ENCODE results near the gene LGALS3BP. TPM values are rescaled to one million over a fixed set of nuclear protein-coding genes. Genes with fewer than 3 reads are reported as not detected.
A peak's percentile ranks its signal among the peaks of the same experiment; 100 is the strongest.
"Not testable (repeated sequence)": the region's sequence is repeated elsewhere in the genome, so short reads cannot be mapped to it uniquely, and the experiment has no call there.

Gene LGALS3BP
- total and polyA plus RNA-seq, 5 experiments from 2014 or later: 50.5 to 90.6 (median 54.4) TPM

DNA sequence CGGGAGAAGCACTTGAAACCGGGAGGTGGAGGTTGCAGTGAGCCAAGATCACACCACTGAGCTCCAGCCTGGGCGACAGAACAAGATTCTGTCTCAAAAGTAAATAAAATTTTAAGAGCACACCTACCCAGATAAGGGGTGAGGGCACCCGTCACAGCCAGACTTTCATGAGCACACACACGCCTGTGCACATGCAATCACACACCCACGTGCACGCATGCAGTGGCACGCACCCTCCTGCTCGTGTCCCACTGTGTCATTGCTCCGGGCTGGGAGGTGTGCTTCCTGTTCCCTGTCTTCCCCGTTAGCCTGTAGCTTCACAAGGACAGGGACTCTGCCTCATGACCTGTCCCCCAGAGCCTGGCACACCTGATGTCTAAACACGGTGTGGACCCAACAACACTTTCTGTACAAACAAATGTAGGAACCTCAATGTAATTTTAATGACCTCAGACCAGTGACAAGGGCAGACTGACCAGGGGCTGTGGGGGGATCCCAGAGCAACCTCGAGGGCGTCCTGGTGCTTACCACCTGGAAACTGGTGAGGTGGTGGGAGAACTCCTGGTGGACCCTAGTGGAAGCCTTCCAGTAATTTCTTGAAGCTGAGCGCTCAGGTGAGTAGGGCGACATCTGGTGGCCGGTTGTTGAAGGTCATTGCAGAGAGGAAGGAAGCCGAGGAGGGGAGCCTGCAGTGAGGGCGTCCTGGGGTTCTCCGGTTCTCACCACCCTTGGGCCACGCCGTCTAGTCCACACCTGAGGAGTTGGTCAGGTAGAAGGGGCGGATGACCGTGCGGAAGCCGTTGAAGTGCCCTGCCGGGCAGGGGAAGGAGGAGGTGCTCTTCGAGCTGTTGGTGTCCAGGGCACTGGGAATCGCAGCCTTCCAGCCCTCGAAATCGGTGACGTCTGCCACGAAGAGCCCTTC is 8.6 kb downstream of the LGALS3BP start:
- ATAC-seq (peak; percentile 82 to 94), DNase-seq (peak; percentile 63 to 88 (median 73))
- Mint-ChIP-seq H3K27me3 (no peaks in the 10 kb centered on the region), H3K4me3 (peak overlapping the region in 1 of 10 donors; percentile 1), H3K4me1 (peaks cover 9 to 20% (median 12%) of the 10 kb centered on the region in 4 donors), H3K9me3 (no peaks in the 10 kb centered on the region), H3K27ac (peak overlapping the region in 8 of 10 donors; percentile 49 to 89 (median 82)), H3K36me3 (peaks cover 0 to 11% (median 0%) of the 10 kb centered on the region in 3 donors)
- POLR2A ChIA-PET: interaction anchor here (0.6 to 1.6 kb wide), 4 partner anchors 9 to 105 kb away, joined by 3 to 11 read pairs (median 5); partner anchors contain the start of gene LGALS3BP

DNA sequence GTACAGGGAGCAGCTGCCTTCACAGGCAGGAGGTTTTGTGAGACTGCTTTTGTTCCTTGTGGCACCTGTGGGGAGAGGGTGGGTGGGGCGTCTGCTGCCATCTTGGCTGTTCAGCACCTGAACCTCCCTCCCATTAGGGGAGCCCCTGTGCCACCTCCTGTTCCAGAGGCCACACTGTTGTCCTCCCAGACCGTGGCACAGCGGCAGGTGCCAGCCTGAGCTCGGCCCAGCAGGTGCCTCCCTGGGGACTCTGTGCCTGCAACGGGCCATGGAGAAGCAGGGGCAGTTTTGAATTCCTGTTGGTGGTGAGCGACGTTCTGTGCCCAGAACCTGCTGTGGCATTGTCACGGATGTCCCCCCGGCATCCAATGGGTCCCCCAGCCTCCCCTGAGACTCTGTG is 9.9 kb downstream of the LGALS3BP start:
- Mint-ChIP-seq H3K36me3 (peaks cover 0 to 6% (median 0%) of the 10 kb centered on the region in 3 donors), H3K4me3 (no peak overlapping the region), H3K9me3 (no peaks in the 10 kb centered on the region), H3K27ac (peak overlapping the region in 1 of 10 donors; percentile 48), H3K4me1 (peaks cover 8 to 18% (median 11%) of the 10 kb centered on the region in 4 donors), H3K27me3 (no peaks in the 10 kb centered on the region)
- ATAC-seq (no peak), DNase-seq (no peak)
- POLR2A ChIA-PET: no interaction called here

DNA sequence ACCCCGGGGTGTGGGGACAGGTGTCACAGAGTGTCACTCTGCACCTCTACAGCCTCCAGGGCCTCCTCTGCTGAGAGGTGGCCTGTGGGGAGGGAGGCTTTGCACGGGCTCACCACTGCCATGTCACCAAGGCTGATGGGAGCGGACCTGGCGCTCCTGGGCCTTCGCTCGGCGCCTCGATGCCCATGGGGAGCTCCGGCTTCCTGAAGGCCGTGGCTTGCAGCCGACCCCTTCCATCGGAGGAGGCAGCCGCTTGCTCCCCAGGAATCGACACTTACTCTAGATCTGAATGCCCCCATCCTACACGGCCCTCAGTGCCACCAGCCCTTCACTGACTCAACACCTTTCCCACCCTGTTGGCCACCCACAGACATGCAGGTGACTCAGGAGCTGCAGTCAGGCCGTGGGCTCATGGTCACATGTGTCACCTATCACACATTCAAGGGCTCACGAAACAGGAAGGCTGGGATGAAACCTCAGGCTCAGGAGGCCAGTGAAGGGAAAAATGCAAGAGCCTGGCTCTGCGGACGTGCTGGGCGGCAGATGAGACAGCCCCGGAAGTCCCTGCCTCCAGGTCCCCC is 11.9 kb downstream of the LGALS3BP start:
- peaks cover 0 to 6% (median 0%) of the 10 kb centered on the region in 3 donors for H3K36me3 Mint-ChIP-seq
- H3K4me3 Mint-ChIP-seq: no peak overlapping the region
- POLR2A ChIA-PET: no interaction called here
- no peaks in the 10 kb centered on the region for H3K9me3 Mint-ChIP-seq
- no peaks in the 10 kb centered on the region for H3K27me3 Mint-ChIP-seq
- DNase-seq (no peak), ATAC-seq (no peak)
- H3K4me1 Mint-ChIP-seq: peaks cover 8 to 18% (median 11%) of the 10 kb centered on the region in 4 donors
- H3K27ac Mint-ChIP-seq: no peak overlapping the region

DNA sequence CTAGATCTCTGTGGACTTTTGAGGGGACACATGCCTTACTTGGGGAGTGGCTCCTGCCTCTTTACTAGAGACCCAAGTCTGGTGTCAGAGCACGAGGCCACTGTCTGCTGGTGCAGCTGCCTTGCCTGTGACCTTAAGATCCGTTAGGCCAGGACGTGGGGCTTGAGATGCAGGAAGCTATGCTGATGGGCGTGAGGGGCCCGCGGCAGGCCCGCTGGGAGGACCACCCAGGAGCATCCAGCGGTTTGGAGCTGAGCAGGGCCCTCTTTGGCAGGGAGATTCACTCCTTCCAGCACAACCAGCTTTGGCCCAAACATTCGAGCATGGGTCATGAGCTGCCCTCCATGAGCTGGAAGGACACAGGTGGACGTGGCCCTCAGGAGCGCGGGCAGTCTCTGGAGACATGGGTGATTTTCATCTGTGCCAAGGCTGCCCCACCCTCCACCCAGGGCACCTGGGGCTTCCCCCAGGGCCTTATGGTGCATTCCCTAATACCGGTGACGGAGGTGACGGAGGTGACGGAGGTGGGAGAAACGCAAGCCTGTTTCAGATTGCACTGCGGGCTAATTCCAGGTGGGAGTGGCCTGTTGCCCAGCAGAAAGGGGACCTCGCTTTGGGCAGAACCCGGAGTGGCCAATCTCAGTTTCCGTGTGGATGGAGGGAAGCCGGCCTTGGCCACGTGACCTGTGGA is 12.7 kb downstream of the LGALS3BP start:
- no peak for ATAC-seq
- H3K27ac Mint-ChIP-seq: peak overlapping the region in 2 of 10 donors; percentile 25 to 67
- H3K9me3 Mint-ChIP-seq: no peaks in the 10 kb centered on the region
- H3K36me3 Mint-ChIP-seq: peaks cover 0 to 6% (median 0%) of the 10 kb centered on the region in 3 donors
- POLR2A ChIA-PET: no interaction called here
- no peak overlapping the region for H3K4me3 Mint-ChIP-seq
- no peaks in the 10 kb centered on the region for H3K27me3 Mint-ChIP-seq
- H3K4me1 Mint-ChIP-seq: peaks cover 7 to 18% (median 11%) of the 10 kb centered on the region in 4 donors
- DNase-seq: no peak

DNA sequence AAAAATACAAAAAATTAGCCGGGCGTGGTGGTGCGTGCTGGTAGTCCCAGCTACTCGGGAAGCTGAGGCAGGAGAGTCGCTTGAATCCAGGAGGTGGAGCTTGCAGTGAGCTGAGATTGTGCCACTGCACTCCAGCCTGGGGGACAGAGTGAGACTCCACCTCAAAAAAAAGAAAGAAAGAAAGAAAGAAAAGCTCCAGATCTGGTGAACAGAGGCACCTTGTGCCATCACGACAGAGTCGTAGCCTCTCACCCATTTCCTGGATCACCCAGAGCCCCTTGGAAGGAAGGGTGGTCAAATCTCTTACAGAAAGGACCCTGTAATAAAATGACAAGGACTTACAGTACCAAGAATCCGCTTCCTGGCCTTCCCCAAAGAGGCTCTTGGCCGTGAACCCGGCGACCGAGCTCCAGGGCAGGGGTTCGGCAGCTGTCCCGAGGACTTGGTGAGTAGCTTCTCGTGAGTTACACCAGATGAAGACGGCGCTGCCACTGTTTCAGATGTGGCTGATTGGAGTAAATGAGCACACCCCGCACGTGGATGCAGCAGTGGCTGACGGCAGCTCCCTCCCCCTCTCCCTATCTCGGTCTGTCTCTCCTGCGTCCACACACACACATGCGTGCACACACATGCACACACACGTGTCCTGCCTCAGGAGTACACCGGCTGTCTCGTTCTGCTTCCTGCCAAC is 13.5 kb downstream of the LGALS3BP start:
- H3K4me3 Mint-ChIP-seq: no peak overlapping the region
- ATAC-seq: no peak
- no peak overlapping the region for H3K27ac Mint-ChIP-seq
- H3K9me3 Mint-ChIP-seq: no peaks in the 10 kb centered on the region
- DNase-seq: no peak
- H3K4me1 Mint-ChIP-seq: peaks cover 4 to 14% (median 8%) of the 10 kb centered on the region in 4 donors
- POLR2A ChIA-PET: no interaction called here
- H3K36me3 Mint-ChIP-seq: peaks cover 0 to 3% (median 0%) of the 10 kb centered on the region in 3 donors
- no peaks in the 10 kb centered on the region for H3K27me3 Mint-ChIP-seq

DNA sequence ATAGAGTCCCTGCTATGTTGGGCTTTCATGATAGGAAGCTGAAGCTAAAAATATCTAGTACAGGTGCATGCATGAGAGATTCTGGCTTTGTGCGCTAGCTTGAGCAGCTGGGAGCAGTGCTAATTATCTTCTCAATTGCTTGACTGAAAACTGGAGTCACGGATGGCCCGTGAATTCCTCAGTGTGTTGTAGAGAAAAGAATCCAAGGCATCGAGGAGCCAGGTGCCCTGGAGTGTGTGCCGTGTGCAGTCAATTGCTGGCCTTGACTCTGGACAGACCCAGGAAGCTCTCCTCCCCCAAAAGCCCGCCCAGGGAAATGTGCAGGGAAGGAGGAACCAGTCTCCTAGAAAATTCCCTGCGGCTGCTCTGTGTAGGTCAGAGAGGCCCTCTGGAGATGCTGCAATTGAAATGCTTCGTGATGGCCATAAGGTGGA is 14.2 kb downstream of the LGALS3BP start:
- Mint-ChIP-seq H3K9me3 (no peaks in the 10 kb centered on the region), H3K36me3 (peaks cover 0 to 3% (median 0%) of the 10 kb centered on the region in 3 donors), H3K4me3 (peak overlapping the region in 1 of 10 donors; percentile 29), H3K27ac (peak overlapping the region in 1 of 10 donors; percentile 24), H3K27me3 (no peaks in the 10 kb centered on the region), H3K4me1 (peaks cover 0 to 8% (median 4%) of the 10 kb centered on the region in 4 donors)
- POLR2A ChIA-PET: no interaction called here
- DNase-seq: no peak
- no peak for ATAC-seq

DNA sequence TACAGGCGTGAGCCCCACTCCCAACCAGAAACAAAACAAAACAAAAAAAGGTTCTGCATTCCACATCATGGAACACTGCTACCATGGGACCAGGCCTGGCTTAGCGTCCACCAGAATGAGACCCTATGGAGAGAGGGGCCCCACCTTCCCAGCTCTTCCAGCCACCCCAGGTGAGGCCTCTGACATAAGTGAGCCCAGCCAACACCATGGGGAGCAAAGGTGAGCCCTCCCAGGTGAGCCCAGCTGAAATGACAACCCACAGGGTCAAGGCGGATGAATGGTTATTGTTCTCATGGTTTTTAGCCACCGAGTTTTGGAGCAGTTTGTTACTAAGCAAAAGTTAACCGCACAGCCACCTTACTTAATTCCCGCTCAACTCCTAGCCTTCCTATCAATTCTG is 16.3 kb downstream of the LGALS3BP start:
- H3K4me3 Mint-ChIP-seq: no peak overlapping the region
- peaks cover 0 to 3% (median 0%) of the 10 kb centered on the region in 3 donors for H3K36me3 Mint-ChIP-seq
- no peaks in the 10 kb centered on the region for H3K9me3 Mint-ChIP-seq
- H3K27ac Mint-ChIP-seq: no peak overlapping the region
- ATAC-seq: no peak
- no peak for DNase-seq
- H3K27me3 Mint-ChIP-seq: peaks cover 0 to 3% (median 0%) of the 10 kb centered on the region in 5 donors
- POLR2A ChIA-PET: no interaction called here
- H3K4me1 Mint-ChIP-seq: peaks cover 0 to 6% (median 1%) of the 10 kb centered on the region in 4 donors

DNA sequence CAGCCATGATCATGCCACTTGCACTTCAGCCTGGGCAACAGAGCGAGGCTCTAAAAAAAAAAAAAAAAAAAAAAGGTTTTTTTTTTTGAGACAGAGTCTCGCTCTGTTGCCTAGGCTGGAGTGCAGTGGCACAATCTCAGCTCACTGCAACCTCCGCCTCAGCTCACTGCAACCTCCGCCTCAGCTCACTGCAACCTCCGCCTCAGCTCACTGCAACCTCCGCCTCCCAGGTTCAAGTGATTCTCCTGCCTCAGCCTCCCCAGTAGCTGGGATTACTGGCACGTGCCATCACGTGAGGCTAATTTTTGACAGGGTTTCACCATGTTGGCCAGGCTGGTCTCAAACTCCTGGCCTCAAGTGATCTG is 16.8 kb downstream of the LGALS3BP start:
- H3K27ac Mint-ChIP-seq, H3K36me3 Mint-ChIP-seq, H3K27me3 Mint-ChIP-seq, DNase-seq, H3K9me3 Mint-ChIP-seq, H3K4me1 Mint-ChIP-seq, ATAC-seq, POLR2A ChIA-PET, H3K4me3 Mint-ChIP-seq: not testable (repeated sequence)

DNA sequence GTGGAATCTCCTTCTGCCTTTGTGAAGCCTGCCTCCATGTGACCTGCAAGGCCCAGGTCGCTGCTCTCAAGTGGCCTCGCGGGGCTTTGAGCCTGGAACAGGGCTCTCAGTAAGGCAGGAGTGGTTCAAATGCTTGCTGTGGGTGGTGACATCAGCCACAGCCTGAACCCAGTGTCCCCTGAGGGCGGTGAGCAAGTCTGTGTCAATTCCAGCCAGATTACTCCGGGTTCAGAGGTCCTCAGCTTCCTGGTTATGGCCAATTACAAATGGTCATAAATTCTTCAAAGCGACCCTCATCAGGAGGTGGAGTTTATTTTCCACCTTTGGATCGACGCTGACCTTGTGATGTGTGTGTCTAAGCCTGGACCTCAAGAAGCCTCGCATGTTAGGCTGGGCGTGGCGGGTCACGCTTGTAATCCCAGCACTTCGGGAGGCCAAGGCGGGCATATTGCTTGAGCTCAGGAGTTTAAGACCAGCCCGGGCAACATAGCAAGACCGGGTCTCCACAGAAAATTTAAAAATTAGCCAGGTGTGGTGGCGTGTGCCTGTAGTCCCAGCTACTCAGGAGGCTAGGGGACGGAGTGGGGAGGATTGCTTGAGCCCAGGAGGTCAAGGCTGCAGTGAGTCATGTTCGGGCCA is 17.3 kb downstream of the LGALS3BP start:
- Mint-ChIP-seq H3K27me3 (peaks cover 0 to 3% (median 0%) of the 10 kb centered on the region in 5 donors), H3K27ac (no peak overlapping the region), H3K36me3 (peaks cover 0 to 3% (median 0%) of the 10 kb centered on the region in 3 donors), H3K9me3 (no peaks in the 10 kb centered on the region), H3K4me3 (no peak overlapping the region), H3K4me1 (peaks cover 0 to 6% (median 1%) of the 10 kb centered on the region in 4 donors)
- ATAC-seq: no peak
- POLR2A ChIA-PET: no interaction called here
- DNase-seq: no peak

DNA sequence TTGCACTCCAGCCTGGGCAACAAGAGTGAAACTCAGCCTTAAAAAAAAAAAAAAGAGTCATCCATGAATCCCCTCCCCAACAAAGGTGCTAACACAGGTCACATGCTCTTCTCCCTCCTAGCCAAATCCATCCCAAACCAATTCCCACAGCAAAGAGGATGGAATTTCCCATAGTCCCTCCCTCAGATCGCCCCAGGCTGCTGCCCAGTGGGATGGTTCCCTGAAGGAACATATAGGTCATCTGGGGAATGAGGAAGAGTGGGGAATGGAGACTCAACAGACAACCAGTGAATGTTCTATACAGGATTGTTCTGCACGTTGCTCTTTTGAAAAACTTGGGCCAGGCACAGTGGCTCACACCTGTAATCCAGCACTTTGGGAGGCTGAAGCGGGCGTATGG is 18.2 kb downstream of the LGALS3BP start:
- Mint-ChIP-seq H3K27ac (peak overlapping the region in 1 of 10 donors; percentile 62), H3K36me3 (no peaks in the 10 kb centered on the region), H3K4me1 (peaks cover 0 to 6% (median 0%) of the 10 kb centered on the region in 4 donors), H3K4me3 (no peak overlapping the region), H3K9me3 (no peaks in the 10 kb centered on the region), H3K27me3 (peaks cover 0 to 3% (median 0%) of the 10 kb centered on the region in 5 donors)
- ATAC-seq: no peak
- POLR2A ChIA-PET: no interaction called here
- DNase-seq: no peak

DNA sequence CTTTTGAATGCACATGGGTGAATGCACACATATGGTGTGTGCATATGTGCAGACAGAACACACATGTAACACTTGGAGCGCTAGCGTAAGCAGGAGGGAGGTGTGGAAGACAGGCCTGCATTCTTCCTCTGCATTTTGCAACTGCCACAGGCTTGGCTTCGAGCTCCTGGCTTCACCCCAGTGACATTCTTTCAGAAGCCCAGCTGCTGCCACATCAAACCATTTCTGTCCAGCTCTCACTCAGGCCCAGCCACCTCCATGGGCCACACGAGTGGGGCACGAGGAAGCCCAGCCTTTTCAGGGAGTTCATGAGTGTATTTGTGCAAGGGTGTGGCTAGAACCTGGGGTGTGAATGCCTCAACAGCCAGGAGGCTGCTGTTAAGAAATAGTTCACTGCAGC is 18.8 kb downstream of the LGALS3BP start:
- Mint-ChIP-seq H3K4me1 (peaks cover 0 to 3% (median 0%) of the 10 kb centered on the region in 4 donors), H3K27ac (peak overlapping the region in 1 of 10 donors; percentile 51), H3K27me3 (peaks cover 0 to 3% (median 0%) of the 10 kb centered on the region in 5 donors), H3K4me3 (no peak overlapping the region), H3K36me3 (no peaks in the 10 kb centered on the region), H3K9me3 (no peaks in the 10 kb centered on the region)
- DNase-seq: no peak
- ATAC-seq: no peak
- POLR2A ChIA-PET: no interaction called here

DNA sequence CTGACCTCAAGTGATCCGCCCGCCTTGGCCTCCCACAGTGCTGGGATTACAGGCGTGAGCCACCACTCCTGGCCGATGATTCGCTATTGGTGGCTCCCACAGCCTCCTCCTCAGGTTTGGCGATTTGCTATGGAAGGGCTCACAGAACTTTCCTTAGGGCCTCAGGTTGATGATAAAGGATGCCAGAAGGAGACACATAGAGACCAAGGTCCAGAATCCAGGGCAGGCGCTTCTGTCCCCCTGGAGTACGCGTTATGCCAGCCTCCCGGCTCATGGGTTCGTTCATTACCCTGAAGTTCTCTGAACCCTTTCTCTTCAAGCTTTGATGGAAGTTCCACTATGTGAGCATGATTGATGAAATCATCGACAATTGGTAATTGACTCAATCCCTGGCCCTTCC is 19.9 kb downstream of the LGALS3BP start:
- H3K4me1 Mint-ChIP-seq: no peaks in the 10 kb centered on the region
- H3K36me3 Mint-ChIP-seq: no peaks in the 10 kb centered on the region
- POLR2A ChIA-PET: no interaction called here
- no peak overlapping the region for H3K4me3 Mint-ChIP-seq
- no peak overlapping the region for H3K27ac Mint-ChIP-seq
- ATAC-seq: no peak
- no peaks in the 10 kb centered on the region for H3K9me3 Mint-ChIP-seq
- DNase-seq: no peak
- H3K27me3 Mint-ChIP-seq: peaks cover 0 to 3% (median 0%) of the 10 kb centered on the region in 5 donors
